NCI-H446 (cell line): ENCODE results near the gene ZNF839.

ENCODE experiments used
- DNase-seq, 2 experiments: peaks; one replicate each; lab custom pipeline; 2025; lab: John Stamatoyannopoulos, UW

ZNF839 gene

DNA sequence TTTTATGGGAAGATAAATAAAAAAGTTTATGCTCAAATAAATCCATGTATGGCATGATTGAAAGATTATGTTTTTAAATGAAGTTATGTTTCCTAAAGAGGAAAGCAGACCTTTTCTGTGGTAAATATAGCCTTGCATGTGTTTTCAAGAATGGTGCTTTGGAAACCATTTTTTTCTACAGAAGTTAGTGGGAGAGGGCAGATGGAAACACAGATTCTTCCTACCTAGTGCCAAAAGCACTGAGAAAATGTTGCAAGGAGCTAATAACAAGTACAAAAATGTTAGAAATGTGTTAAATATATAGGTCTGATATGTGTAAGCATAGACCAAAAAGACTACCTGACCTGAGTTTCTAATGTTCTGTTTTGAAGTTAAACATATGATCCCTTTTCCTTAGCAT lies 67.5 kb downstream of the ZNF839 start:
- no peak for DNase-seq

- DNase-seq = no peak
These were observed 69.7 kb downstream of the ZNF839 start for GRCh38 chr14:102389246-102389645.

DNA sequence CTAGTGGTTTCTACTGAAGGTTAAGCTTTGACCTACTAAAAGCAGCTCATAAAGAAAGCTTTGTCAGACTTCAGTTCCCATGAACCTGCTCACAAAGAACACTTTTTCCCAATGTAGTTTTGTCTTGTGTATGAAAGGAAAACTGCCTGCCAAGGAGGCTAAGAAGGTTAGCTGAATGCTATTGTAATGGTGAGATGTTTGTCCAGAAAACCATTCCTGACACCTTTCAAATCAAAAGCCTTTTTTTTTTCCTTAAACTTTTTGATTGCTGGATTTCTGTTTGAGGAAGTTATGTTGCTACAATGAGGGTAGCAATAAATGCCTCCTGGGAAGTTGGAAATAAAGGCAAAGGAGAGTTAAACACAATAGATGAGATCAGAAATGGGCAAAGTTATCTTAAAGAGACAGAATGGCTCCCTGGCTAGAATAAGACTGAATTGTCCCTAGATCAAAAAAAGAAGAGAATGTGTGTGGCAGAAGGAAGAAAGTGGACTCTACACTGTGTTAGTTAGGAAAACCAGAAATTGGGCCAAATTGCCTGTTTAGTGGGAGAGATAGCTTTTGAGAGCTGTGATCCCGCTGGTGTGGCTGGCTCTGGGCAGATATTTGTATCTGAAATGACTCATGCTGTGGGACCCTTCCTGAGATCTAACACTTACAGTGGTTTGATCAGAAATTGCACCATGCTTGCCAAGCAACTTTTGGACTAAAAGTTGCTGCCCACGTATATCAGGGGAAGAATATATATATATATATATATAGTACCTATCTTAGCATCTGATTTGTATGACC lies 70.7 kb downstream of the ZNF839 start:
- DNase-seq = peak in 1 of 2 experiments; percentile 55
